Tibial nerve (tissue), 4 donors: ENCODE results near the gene NAIF1.

ENCODE experiments used
- CTCF ChIP-seq, 5 experiments: fragments of 200-600 bp in 3 of 5; fragments of 450-650 bp in 2 of 5; sonication (generic) in 3 of 5; IDR thresholded peaks; one replicate each; pipeline ENCODE4 v1.5.1; 2016 to 2019; ENCODE audit warnings: antibody characterized with exemption in 5 of 5, mild to moderate bottlenecking in 3 of 5, moderate library complexity in 2 of 5
- EP300 ChIP-seq, 2 donors: sonication (generic); formaldehyde crosslinking; IDR thresholded peaks; one replicate each; pipeline ENCODE4 v1.6.1; 2017; ENCODE audit warnings: antibody characterized with exemption in 2 of 2, mild to moderate bottlenecking in 1 of 2
- POLR2A ChIP-seq, 2 donors: fragments of 450-650 bp; IDR thresholded peaks; one replicate each; pipeline ENCODE4 v1.6.1; 2017; ENCODE audit warnings: antibody characterized with exemption in 2 of 2, mild to moderate bottlenecking in 2 of 2, moderate library complexity in 2 of 2

DNA sequence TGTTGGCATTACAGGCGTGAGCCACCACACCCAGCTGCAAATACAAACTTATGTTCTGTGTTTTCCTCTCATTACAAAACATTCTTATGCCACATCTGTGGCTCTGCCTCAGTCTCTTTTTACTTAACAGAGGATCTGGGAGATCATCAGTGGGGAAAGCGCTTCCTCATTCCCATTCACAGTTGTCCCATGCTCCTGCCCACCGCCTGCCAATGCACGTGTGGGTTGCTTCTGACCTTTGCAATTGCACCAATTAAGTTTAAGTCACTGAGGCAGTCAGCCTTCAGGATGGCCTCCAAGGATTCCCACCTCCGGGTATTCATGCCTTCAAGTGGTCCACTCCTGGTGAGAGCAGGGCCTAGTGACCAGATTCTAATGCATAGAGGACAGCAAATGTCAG lies 51.4 kb downstream of the NAIF1 start:
- no peak for TF ChIP-seq POLR2A (IDR thresholded peaks at IDR 0.05)
- TF ChIP-seq EP300 (IDR thresholded peaks at IDR 0.05) = no peak
- no peak for TF ChIP-seq CTCF (IDR thresholded peaks at IDR 0.05)
